Sigmoid colon (tissue), 7 donors: ENCODE results near the gene MAP3K7. TPM values are rescaled to one million over a fixed set of nuclear protein-coding genes. Genes with fewer than 3 reads are reported as not detected.

ENCODE experiments used
- DNase-seq: peaks from one replicate; pipeline ENCODE4 v3.0.0-alpha.2; 2019
- H3K27ac ChIP-seq, 4 donors: fragments of 200-600 bp; sonication (generic); one replicate each; pipeline ENCODE4 v1.5.1; 2016 to 2019; ENCODE audit warnings: mild to moderate bottlenecking in 1 of 4
- H3K27me3 ChIP-seq, 3 donors: fragments of 200-600 bp; sonication (generic); one replicate each; pipeline ENCODE4 v1.5.1; 2019; ENCODE audit warnings: mild to moderate bottlenecking in 1 of 3
- H3K36me3 ChIP-seq, 4 donors: fragments of 200-600 bp; sonication (generic); one replicate each; pipeline ENCODE4 v1.5.1; 2016 to 2019
- H3K4me1 ChIP-seq, 4 donors: fragments of 200-600 bp; sonication (generic); one replicate each; pipeline ENCODE4 v1.5.1; 2017 to 2019
- H3K4me3 ChIP-seq, 4 donors: fragments of 200-600 bp; sonication (generic); one replicate each; pipeline ENCODE4 v1.5.1; 2017 to 2019; ENCODE audit warnings: mild to moderate bottlenecking in 2 of 4, moderate library complexity in 1 of 4
- H3K9me3 ChIP-seq, 4 donors: fragments of 200-600 bp in 3 of 4; sonication (generic) in 3 of 4; one replicate each; pipeline versions ENCODE4 v1.5.1 to v1.6.1; 2013 to 2019
- CTCF ChIP-seq, 4 experiments: fragments of 450-650 bp in 3 of 4; fragments of 200-600 bp in 1 of 4; IDR thresholded peaks; one replicate each; pipeline ENCODE4 v1.5.1; 2016 to 2019; ENCODE audit warnings: antibody characterized with exemption in 4 of 4, mild to moderate bottlenecking in 3 of 4, moderate library complexity in 2 of 4
- EP300 ChIP-seq, 4 donors: sonication (generic); formaldehyde crosslinking; IDR thresholded peaks; one replicate each; pipeline ENCODE4 v1.6.1; 2017; ENCODE audit warnings: antibody characterized with exemption in 4 of 4
- POLR2A ChIP-seq, 2 donors: fragments of 450-650 bp; IDR thresholded peaks; one replicate each; pipeline ENCODE4 v1.6.1; 2016; ENCODE audit warnings: antibody characterized with exemption in 2 of 2, mild to moderate bottlenecking in 2 of 2, moderate library complexity in 2 of 2
- POLR2AphosphoS5 ChIP-seq, 4 donors: sonication (generic); formaldehyde crosslinking; IDR thresholded peaks; one replicate each; pipeline ENCODE4 v1.6.1; 2017; ENCODE audit warnings: antibody characterized with exemption in 4 of 4
- WGBS, 2 donors: extraction: QIAGEN DNeasy Blood & Tissue Kit; methylation state at CpG; one replicate each; pipeline ENCODE4 v1.1.7; 2013; 5-methylcytosine and 5-hydroxymethylcytosine counted together
- intact Hi-C: fragments of 100-400 bp; cut with DNase I; formaldehyde crosslinking; loops from one replicate; pipeline ENCODE4 v1.15.1; 2023
- polyA plus RNA-seq, 3 donors: library from polyadenylated mRNA; stranded (reverse); fragments of 200-250 nt; gene quantifications; one replicate each; pipeline ENCODE4 v1.2.3, GENCODE V29; 2013
- total RNA-seq, 4 donors: library from RNA; depleted of rRNA; stranded (reverse); fragments of >200 nt; gene quantifications; one replicate each; pipeline ENCODE4 v1.1.0, GENCODE V29; 2016
- donor health status: healthy with polysubstance abuse.
- donor health status: Bipolar disorder and iron deficiency.
- donor health status: healthy.

MAP3K7 gene
- total and polyA plus RNA-seq, 7 donors = 7.9 to 25.3 (median 21.2) TPM

GRCh38 chr6:90595854-90596253 lies 9.0 kb upstream of the MAP3K7 start:
- 59 to 64% methylated on average over 3 of the region's 3 CpGs for WGBS, 2 donors

GRCh38 chr6:90586546-90586835 lies 381 bp downstream of the MAP3K7 start:
- no peak for DNase-seq
- Histone ChIP-seq H3K4me3 (peak overlapping the region; percentile 85 to 100 (median 92)), H3K27ac (peak overlapping the region; percentile 88 to 92 (median 89)), H3K4me1 (peaks cover 0 to 41% (median 22%) of the 10 kb centered on the region in 4 donors), H3K36me3 (no peaks in the 10 kb centered on the region), H3K27me3 (no peaks in the 10 kb centered on the region), H3K9me3 (no peaks in the 10 kb centered on the region)
- 0% methylated on average over 18 of the region's 18 CpGs for WGBS, 2 donors
- intact Hi-C loops = loop anchor here (10.0 kb wide), 2 partner anchors 292 to 752 kb away; partner anchors contain the start of gene BACH2
- TF ChIP-seq POLR2AphosphoS5 (IDR thresholded peaks at IDR 0.05) = no peak
- TF ChIP-seq CTCF (IDR thresholded peaks at IDR 0.05) = no peak

More at GRCh38 chr6:90595854-90596253, 9.0 kb upstream of the MAP3K7 start:
- intact Hi-C loops = no loop called here
- Histone ChIP-seq H3K4me3 (no peak overlapping the region), H3K4me1 (no peaks in the 10 kb centered on the region), H3K27me3 (peaks cover 0 to 7% (median 0%) of the 10 kb centered on the region in 3 donors), H3K36me3 (no peaks in the 10 kb centered on the region), H3K27ac (no peak overlapping the region), H3K9me3 (no peaks in the 10 kb centered on the region)
- no peak for TF ChIP-seq POLR2AphosphoS5 (IDR thresholded peaks at IDR 0.05)
- TF ChIP-seq POLR2A (IDR thresholded peaks at IDR 0.05) = no peak
- TF ChIP-seq EP300 (IDR thresholded peaks at IDR 0.05) = no peak
- no peak for TF ChIP-seq CTCF (IDR thresholded peaks at IDR 0.05)
- DNase-seq = no peak

- Histone ChIP-seq H3K27ac (no peak overlapping the region), H3K27me3 (no peaks in the 10 kb centered on the region), H3K4me1 (peaks cover 0 to 45% (median 22%) of the 10 kb centered on the region in 4 donors), H3K36me3 (no peaks in the 10 kb centered on the region), H3K4me3 (no peak overlapping the region), H3K9me3 (no peaks in the 10 kb centered on the region)
- 85 to 90% methylated on average over 2 of the region's 2 CpGs for WGBS, 2 donors
- intact Hi-C loops = loop anchor here (10.0 kb wide), 2 partner anchors 290 to 750 kb away; partner anchors contain the start of gene BACH2
- TF ChIP-seq POLR2AphosphoS5 (IDR thresholded peaks at IDR 0.05) (no peak), POLR2A (IDR thresholded peaks at IDR 0.05) (no peak), EP300 (IDR thresholded peaks at IDR 0.05) (no peak), CTCF (IDR thresholded peaks at IDR 0.05) (no peak)
- DNase-seq = no peak
These were observed 2.1 kb downstream of the MAP3K7 start for GRCh38 chr6:90584636-90585255.

- Histone ChIP-seq H3K4me1 (peaks cover 0 to 45% (median 22%) of the 10 kb centered on the region in 4 donors), H3K36me3 (no peaks in the 10 kb centered on the region), H3K27ac (no peak overlapping the region), H3K9me3 (no peaks in the 10 kb centered on the region), H3K4me3 (no peak overlapping the region), H3K27me3 (no peaks in the 10 kb centered on the region)
- DNase-seq = no peak
- TF ChIP-seq POLR2AphosphoS5 (IDR thresholded peaks at IDR 0.05) (no peak), EP300 (IDR thresholded peaks at IDR 0.05) (no peak), CTCF (IDR thresholded peaks at IDR 0.05) (no peak), POLR2A (IDR thresholded peaks at IDR 0.05) (no peak)
- intact Hi-C loops = loop anchor here (10.0 kb wide), 2 partner anchors 289 to 749 kb away; partner anchors contain the start of gene BACH2
These were observed 2.9 kb downstream of the MAP3K7 start for GRCh38 chr6:90583836-90584481.
